Inferior parietal cortex (tissue), 1 donor: ENCODE data around the gene SRGN.

Experiments
- DNase-seq: peaks from one replicate; pipeline ENCODE4 v3.0.0-alpha.2; 2016; ENCODE audit errors: extremely low spot score

SRGN gene

DNA sequence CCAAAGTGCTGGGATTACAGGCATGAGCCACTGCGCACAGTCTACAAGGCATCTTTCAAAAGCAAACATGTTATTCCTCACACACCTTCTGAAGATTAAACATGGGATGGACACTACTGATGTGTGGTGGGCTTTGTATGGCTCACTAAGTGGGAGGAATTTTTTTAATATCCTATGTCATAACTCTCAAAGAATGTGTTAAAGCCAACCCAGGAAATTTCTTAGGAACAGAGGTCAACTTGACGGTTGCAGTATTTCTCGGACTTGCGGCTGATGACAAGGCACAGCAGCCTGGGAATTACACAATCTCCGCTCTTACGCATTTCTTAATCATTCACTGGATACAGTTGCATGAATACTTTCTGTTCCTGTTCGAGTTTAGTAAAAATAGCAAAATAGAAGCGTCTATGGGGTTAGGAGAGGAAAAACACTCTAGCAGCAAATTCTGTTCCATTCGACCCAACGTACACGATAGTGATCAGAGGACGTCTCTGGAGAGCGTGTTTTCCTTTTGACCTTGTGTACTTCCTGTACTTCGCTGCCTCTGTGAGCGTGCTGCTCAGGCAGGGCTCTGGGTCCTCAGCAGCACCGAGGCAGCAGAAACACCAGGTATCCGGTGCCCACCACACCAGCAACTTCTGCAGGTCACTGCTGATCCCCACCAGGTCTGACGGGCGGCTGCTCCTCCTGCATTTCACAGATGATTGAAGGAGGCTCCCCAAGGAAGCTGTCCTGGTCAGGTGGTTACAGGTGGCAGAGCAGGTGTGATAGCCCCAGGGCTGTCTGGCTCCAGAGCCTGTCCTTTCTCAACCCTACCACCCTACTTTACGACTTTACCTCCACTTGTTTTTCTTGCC is 26.4 kb upstream of the SRGN start:
- DNase-seq: peak; percentile 15

DNA sequence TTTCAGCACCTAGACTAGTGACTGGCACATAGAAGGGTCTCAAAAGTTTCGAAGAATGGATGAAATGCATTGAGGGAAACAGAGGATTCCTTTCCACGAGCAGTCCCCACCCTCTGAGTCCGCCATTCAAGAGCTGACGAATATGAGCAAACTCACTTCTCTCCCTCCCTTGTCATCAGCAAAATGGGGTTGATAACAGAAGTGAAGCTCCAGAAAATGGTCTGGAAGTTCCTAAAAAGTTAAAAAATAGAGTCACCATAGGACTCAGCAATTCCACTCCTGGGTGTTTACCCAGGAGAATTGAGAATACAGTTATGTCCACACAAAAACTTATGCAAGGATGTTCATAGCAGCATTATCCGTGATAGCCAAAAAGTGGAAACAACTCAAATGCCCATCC is 25.0 kb upstream of the SRGN start:
- no peak for DNase-seq

DNA sequence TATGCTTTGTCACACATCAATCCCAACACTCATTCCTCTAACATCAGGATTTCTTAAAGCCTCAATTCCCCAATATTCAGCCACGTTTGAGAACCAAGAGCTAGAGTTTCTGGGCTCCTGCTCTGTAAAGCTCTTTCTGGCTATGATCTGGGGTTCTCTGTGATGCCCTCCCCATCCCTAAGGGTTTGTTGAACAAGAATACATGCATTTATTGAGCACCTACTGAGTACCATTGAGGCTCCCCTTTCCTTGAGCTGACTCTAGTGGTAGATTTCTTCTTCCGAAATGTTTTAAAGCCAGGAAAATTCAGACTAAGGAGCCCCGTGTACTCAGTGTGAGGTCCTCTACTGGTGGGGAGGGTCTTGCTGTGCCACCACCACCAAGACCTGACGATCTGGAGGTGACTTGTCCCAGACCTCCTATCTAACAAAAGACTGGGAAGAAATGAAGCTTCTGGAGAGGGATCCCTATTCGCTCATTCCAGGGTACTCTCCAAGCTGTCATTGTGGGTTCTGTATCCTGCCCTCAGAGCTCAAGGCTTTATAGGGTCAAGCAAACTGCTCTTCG is 23.1 kb upstream of the SRGN start:
- no peak for DNase-seq

DNA sequence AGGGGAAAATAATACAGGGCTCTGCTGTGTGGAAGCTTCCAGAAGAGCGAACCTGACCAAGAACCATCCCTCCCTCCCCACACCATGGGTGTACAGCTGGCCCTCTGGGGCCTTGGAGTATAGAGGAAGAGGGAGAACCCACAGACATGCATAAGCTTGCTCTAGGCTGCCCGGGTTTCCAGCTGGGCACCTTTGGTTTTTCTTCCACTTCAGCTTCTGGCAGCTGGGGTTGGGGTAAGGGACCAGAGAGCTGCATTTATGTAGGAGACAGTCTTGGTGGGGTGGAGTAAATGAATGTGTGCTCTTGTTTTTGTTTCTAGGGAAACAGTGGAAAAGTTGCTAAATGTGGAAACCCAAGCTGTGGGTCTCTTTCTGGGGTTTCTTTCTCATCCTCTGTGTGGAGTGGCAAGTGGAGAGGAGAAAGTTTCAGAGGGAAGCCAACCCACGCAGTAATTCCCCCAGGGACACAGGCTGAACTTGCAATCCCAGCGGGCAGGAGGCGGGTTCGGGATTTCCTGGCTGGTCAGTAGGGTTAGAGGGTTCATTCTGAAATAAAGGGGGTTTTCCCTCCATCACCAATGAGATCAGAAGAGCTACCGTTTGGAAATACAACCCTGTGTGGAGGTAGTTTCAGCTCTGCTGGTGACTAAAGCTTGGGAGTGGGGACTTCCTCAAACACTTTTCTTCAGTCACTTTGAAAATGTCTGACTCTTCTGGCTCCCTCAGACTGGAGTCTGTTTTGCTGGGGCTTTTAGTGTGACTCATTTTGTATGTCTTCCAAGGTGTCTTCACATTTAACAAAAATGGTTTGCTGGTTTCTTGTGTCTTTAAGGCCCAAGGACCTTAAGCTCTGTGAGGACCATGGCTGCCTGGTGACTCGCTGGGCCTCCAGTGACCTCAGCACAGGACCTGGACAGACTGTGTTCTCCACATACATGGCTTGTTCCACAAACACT is 22.2 kb upstream of the SRGN start:
- no peak for DNase-seq

DNA sequence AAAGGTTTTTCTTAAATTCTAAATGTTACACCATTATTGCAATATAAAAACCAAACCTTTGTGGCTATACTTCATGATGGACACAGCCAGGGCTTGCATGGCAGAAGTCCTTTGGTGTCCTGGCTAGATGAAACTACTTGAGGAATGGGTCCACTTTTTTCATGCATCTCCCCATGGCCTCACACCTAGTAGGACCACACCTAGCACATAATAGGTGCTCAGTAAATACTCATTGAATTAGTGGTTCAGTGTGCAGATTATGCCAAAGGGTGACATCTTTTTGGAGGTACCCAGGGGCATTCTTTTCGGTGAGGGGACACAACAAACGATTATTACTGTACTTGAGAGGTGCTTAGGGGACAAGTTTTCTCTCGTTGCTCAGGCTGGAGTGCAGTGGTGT is 20.7 kb upstream of the SRGN start:
- no peak for DNase-seq

DNA sequence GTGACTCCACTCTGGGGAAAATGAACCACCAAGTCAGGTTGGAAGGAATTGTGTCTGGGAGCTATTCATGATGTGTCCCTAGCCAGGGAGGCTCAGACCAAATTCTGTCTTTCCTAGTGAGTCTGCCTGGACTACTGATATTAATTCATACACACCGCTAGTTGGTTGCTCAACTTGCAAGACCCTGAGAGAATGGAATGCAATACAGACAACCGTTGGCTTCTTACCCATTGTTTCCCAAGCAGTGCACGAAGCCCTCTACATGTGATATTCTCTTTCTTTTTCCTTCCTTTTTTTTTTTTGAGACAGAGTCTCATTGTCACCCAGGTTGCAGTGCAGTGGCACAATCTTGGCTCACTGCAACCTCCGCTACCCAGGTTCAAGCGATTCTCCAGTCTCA is 19.4 kb upstream of the SRGN start:
- no peak for DNase-seq

DNA sequence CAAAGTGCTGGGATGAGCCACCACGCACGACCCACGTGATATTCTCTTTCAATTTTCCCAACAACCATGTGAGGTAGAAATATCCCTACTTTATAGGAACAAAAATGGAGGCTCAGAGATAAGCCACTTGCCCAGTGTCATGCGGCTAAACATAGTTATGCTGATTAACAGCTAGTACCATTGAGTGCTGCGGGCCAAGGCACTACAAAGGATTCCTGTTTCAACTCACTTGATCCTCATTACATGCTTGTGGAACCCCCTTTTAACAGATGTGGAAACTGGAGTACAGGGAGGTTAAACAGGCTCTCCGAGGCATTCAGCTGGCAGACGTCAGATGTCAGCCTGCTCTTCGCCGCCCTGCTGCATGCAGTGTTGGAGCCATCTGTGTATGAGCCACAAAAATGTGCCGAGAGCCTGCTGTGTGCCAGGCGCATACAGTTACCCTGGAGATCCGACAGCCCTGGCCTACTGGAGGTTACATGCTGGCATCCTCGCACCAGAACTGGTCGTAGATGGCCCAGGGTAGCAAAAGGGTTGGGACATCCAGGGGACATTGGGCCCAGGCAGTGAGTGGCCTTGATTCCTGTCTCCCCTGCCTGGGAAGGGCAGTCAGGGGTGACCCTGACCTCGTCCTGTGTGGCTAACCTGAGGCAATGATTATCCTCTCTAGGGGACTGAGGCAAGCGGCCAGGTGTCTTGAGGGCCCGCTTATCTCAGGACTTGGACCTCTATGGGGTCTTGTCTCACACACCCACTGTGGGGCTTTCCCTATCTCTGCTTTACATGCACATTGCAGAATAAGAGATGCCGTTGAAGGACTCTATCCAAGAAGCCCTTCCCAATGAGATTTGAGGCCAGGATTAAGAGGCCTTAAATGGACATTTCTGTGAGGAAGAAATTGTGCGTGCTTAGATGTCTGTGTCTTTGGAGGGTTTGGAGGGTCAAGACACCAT is 18.5 kb upstream of the SRGN start:
- DNase-seq: no peak

DNA sequence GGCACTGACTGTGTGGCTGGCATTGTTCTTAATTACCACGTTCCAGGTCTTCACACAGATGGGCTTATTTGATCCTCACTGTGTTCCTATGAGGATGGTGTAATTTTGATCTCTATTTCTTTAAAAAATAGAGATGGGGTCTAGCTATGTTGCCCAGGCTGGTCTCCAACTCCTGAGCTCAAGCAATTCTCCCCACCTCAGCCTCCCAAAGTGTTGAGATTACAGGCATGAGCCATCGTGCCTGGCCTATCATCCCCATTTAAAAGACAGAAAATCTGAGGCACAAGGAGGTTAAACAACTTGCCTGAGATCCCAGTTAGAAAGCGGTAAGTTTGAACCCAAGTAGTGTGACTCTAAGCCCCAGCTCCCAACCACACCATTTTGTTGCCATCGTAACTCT is 17.0 kb upstream of the SRGN start:
- DNase-seq: no peak

DNA sequence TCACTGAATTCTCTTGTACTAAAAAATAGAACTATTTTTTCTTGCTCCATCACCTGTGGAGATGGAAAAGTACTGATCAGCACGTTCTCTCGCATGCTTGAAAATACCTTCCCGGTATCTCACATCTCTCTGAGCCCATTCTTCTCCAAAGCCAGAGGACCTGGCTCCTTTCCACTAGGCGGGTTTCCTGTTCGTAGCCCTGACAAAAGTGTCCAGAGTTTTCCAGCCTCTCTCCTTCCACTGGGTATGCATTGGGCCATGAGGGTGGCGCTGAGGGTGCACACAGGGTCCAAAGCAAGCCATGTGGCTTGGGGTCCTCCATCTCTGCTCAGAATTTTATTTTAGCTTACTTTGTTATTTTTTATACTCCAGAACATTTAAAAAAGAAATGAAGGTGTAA is 16.3 kb upstream of the SRGN start:
- no peak for DNase-seq

DNA sequence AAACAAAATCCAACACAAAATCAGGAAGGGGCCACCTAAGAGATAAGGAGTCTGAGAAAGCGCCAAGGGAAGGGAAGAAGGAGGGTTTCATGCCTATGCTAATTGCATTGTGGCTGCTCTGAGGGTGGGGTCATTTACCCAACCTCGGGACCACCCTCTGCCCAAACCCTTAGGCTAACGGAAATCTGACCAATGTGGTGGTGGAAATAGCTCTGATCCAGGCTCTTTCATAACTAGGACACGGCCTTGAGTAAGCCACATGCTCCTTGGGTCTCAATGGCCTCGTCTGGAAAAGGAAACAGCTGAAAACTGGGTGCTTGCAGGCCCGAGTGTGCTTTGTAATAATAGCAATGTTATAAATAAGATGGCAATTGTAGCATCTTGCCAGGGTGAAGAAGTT is 14.9 kb upstream of the SRGN start:
- no peak for DNase-seq

DNA sequence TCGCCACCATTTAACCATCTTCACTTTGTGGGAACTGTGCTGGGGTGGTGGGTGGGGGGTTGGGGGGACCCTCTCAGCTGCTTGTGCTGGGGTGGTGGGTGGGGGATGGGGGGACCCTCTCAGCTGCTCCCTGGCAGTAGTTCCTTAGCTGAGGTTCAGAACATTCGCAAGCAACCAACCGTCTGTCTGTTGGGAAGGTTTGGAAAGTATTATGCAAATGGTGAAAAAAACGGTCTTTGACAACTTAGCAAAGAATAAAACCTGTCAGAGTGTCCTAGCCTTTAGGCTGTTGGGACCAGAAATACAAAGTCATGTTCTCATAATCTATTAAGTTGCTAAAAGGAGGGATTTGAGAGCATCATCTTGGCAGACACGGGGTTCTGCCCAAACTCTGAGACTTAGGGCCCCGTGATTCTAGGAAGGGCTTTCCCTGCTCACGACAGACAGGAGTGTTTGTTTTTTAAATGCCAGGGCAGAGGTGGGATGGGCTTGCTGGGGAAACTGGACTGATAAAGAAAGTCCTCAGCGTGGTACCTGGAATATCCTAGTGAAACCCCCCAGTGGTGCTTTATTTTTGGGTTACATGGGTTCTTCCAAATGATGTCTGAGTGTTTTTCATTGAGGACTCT is 14.1 kb upstream of the SRGN start:
- DNase-seq: no peak

DNA sequence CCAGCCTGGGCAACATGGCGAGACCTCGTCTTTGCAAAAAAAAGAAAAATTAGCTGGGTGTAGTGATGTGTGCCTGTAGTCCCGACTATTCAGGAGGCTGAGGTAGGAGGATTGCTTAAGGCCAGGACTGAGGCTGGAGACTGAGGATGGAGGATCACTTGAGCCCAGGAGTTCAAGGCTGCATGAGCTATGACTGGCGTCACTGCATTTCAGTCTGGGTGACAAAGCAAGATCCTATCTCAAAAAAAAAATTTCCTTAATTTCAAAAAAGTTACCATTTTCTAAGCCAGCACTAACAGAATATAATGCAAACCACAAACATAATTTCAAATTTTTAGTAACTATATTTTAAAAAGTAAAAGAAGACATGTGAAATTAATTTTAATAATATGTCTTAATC is 13.4 kb upstream of the SRGN start:
- no peak for DNase-seq

DNA sequence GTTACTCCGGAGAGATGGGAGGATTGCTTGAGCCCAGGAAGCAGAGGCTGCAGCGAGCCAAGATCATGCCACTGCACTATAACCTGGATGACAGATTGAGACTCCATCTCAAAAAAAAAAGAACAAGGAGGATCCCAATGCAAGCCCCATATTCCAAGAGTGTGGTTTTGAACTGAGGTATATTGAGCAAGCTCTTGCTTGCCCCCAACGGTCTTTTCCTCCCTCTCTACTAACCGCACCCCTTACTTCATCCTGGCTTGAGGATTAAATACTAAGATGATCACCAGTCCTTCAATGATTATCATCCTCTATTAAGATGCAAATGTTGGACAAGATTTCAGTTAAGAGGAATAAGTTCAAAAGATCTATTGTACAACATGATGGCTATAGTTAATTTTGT is 12.5 kb upstream of the SRGN start:
- no peak for DNase-seq

DNA sequence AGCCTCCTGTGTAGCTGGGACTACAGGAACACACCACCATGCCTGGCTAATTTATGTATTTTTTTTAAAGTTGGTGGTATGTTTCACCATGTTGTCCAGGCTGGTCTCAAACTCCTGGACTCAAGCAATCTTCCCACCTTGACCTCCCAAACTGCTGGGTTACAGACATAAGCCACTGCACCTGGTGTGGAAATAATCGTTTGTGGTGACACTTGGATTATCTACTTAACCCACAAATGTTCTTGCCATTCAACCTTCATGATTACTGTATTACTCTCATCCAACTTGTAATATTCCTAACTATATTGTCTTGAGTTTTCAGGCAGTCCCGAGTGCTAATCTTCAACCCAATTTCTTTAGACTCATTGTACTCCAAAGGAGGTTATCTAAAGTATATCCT is 9.6 kb upstream of the SRGN start:
- DNase-seq: no peak

DNA sequence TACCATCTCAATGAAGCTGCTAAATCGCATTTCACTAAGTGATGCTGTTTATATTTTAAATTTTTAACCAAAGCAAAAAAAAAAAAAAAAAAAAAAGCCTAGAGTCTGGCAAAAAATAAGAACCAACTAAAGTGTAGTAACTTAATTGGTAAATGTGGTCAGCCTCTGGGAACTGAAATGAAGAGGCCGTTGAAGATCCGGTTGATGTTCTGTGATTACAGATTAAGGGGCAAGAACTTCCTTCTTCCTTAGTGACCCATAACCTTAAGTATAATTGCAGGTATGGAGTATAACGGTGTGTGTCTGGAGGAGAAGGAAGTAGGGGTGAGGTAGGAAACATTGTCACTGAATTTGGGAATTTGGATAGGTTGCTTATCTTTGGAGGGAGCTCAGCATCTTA is 7.7 kb upstream of the SRGN start:
- DNase-seq: no peak

DNA sequence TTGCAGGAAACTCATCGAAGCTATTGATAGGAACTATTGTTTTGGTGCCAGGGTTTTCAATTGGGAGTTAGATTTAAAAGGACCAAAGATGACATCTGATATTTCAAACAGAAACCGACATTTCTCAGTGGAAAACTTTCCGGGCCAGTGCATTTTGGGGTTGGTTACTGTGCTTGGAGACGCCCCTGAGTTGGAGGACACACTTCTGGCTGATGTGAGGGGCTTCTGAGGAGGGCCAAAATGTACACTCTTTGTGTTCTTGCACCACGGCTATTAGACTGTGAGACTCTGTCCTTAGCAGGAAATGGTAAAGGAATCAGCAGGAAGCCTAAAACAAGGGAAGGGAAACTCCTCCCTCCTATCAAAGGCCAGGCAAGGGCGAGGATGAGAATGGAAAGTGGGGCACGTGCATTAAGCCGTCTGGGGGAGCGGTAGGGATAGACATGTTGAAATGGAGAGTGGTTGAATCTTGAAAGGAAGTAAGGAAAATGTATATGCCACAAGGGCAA is 1.8 kb upstream of the SRGN start:
- no peak for DNase-seq

DNA sequence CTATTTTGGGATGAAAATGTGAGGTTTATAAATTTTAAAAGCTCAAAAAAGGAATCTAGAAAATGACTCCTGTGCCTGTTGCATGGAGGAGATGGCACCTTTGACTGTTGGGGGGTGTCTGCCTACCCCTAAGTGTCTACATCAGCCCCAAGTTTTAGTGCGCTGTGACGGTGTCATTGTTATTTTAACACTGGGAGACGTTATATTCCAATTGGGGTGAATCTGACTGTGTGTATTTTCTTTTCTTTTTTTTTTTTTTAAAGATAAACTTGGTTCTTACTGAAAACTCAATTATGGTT is 517 bp downstream of the SRGN start:
- no peak for DNase-seq

DNA sequence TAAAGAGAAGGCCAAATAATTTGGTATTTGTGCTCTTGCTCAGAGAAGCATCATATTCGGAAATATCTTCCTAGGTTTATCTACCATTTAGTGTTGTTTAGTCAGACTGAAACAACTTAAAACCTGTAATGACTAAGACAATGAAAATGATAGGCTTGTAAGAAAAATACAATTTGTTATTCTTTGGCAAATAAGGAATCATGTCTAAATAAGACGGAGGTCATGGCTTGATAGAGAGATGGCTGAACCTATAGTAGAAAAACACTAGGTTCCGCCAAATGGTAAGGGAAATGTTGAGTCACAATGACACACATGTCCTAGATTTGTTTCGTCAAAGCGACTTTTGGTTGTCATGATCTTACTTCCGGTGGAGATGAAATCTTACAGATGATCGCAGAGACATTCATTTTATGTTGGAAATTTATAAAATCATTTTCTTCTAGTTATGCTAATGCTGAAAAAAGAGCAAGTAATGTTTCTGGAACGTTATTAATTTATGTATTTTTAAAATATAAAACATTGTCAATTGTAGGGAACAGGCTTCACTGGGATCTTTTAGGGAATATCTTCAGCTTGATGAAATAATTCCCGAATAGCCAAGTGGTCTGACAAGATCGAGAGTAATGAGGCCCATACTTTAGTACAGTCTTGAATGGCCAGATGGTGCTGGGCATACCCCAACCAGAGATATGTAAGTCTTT is 1.0 kb downstream of the SRGN start:
- peak; percentile 31 for DNase-seq

DNA sequence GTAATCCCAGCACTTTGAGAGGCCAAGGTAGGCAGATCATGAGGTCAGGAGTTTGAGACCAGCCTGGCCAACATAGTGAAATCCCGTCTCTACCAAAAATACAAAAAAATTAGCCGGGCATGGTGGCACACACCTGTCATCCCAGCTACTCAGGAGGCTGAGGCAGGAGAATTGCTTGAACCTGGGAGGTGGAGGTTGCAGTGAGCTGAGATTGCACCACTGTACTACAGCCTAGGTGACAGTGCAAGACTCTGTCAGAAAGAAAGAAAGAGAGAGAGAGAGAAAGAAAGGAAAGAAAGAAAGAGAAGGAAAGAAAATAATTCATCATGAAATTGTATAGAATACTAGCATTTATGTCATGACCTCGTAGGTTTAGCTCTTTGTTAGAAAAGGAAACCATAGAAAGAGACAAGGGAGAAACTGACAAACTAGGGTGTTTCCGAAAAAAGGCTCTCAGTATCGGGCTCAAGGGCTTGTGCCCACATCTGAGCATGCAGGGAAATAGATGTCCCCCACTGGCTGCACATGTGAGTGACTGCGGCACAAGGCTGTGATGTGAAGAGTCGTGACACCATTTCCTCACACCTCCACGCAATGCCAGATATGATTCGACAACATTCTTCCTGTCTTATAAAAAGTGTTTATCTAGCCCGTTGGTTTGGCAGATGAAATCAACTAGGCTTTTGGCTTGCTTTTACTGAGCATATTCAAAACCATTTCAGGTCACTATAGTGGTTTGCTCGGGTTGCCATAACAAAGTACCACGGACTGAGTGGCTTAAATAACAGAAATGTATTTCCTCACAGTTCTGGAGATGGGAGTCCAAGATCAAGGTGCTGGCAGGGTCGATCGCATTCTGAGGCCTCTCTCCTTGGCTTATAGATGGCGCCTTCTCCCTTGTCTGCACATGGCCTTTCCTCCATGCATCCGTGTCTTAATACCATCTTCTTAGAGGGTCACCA is 2.0 kb downstream of the SRGN start:
- DNase-seq: no peak
